Hippocampal formation (tissue), 2 donors: Measurements from ENCODE around the gene C12orf76.

ENCODE experiments used
- DNase-seq, 2 donors: peaks; one replicate each; lab custom pipeline; 2025; lab: John Stamatoyannopoulos, UW

Gene C12orf76

GRCh38 chr12:109995686-109996482 is 52.4 kb downstream of the C12orf76 start, which contains the start of gene GIT2:
TSS of gene GIT2 (minus strand) at chr12:109996368. CDS start at chr12:109996224, 144 bp downstream.
- peak; percentile 88 to 91 for DNase-seq

- DNase-seq: no peak
These were observed 53.0 kb downstream of the C12orf76 start for GRCh38 chr12:109995361-109995685.

- no peak for DNase-seq
These were observed 53.7 kb downstream of the C12orf76 start for GRCh38 chr12:109994401-109995175.

DNA sequence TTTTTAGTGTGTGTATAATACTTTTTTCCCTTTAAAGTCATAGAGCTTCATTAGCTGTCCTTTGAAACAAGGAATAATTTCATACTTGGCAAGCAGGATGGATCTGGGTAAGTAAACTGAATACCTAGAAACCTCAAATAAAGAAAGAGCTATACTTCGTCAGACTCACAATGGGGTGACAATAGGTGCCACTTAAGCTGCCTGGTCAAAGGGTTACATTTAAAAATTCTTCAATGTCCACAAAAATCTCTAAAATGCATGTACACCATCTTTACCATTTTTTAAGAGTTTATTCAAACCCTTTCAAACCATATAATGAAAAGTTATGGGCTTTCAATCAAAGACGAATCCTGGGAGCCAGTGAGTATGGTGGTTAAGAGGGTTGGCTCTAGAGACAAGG is 55.2 kb downstream of the C12orf76 start:
- no peak for DNase-seq

DNA sequence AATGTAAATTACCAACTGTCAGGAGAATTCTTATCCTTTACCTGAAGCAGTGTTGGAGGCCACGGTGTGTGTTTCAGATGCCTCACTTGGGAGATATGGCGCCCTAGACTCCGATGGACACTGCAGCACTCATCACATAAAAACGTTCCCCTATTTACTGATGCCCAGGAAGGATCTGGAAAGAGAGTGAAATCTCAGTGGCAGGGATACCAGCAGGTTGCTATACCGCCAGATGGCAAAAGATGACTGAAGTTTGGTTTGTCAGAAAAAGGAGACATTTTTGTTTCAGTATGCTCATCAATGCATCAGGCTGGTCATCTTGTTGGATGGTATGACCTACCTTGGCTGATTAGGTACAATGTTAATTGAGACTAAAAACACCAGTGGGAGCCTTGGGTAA is 56.7 kb downstream of the C12orf76 start:
- no peak for DNase-seq
